Hindlimb muscle (tissue), 1 donor: Measurements from ENCODE around the gene CST7. TPM values are rescaled to one million over a fixed set of nuclear protein-coding genes. Genes with fewer than 3 reads are reported as not detected.
"Not testable (repeated sequence)": the region's sequence is repeated elsewhere in the genome, so short reads cannot be mapped to it uniquely, and the experiment has no call there.

Source experiments
- DNase-seq: peaks from one replicate; pipeline ENCODE4 v3.0.0-alpha.2; 2013
- polyA plus RNA-seq: library from polyadenylated mRNA; unstranded; fragments of 120-200 nt; gene quantifications from one replicate; pipeline ENCODE4 v1.2.1, GENCODE V29; 2013; ENCODE audit not compliant: insufficient read length

Gene CST7
- polyA plus RNA-seq, 1 donor = 0.63 TPM

- DNase-seq = no peak
Observed at GRCh38 chr20:24987244-24987643, 38.2 kb downstream of the CST7 start.

- no peak for DNase-seq
Observed at GRCh38 chr20:24987873-24988835, 39.1 kb downstream of the CST7 start.

- no peak for DNase-seq
Observed at GRCh38 chr20:24989162-24989561, 40.1 kb downstream of the CST7 start.

DNA sequence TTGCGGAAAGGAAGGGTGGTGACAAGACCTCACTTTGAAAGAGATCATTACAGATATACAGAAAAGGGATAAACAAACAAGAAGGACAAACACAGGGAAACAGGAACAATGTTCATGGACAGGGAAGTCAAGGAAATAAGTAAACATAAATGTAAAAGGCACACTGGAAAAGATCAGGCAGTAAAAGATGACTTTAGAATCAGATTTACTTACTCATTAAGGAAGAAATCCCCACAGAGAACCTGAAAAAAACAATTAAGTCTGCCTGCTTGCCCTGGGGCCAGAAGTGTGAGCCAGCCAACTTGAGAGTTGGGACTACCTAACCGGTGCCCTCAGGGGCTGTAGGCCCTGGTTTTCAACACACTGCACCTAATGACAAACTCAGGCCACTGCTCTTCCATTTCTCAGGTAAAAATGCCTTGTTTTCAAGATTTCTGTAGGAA, 41.8 kb downstream of the CST7 start:
- DNase-seq = no peak

- peak; percentile 30 for DNase-seq
Observed at GRCh38 chr20:24991897-24992486, 42.9 kb downstream of the CST7 start.

GRCh38 chr20:24992487-24993205, 43.6 kb downstream of the CST7 start, which contains the start of gene APMAP:
TSS of gene APMAP (minus strand) at chr20:24992751. CDS start at chr20:24992688, 63 bp downstream.
- peak; percentile 96 for DNase-seq

- DNase-seq = peak; percentile 33
Observed at GRCh38 chr20:24993337-24994185, 44.5 kb downstream of the CST7 start.

GRCh38 chr20:24994186-24994465, 45.1 kb downstream of the CST7 start:
- DNase-seq = no peak

DNA sequence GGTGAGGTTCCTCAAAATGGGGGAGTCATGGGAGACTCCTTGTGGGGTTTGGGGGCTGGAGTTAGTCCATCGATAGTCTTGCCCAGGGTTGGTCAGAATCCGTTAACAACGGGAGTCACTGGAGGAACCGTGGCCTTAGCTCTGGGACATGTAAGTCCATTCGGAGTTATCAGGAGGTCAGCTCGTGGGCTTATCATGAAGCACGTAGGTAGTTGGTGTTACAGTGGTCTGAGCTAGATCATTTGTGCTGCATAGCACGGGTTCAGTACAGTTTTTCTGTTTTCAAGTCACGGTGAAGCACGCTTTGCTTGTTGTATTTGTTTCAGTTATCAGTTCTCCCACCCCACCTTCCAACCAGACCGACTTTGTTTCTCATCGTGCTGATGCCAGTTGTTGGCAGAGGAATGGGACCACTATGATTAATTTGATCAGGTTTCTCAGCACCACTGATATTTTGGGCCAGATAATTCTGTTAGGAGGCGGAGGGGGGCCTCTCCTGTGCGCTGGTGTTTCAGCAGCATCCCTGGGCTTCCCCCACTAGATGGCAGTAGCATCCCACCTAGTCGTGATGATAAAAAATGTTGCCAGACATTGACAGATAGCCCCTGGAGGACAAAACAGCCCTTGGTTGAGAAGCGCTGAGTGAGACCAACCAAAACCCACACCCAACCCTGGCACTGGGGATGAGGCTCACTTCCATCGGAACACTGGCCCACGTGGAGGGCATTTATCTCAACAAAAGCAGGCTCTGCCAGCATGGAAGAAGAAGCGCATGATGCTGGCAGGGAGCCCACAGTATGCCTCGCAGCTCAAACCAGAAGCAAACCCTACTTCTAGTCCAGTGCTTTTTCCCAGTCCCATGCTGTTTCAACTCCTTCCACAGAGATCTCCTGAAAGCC, 45.6 kb downstream of the CST7 start:
- DNase-seq = peak; percentile 82

DNA sequence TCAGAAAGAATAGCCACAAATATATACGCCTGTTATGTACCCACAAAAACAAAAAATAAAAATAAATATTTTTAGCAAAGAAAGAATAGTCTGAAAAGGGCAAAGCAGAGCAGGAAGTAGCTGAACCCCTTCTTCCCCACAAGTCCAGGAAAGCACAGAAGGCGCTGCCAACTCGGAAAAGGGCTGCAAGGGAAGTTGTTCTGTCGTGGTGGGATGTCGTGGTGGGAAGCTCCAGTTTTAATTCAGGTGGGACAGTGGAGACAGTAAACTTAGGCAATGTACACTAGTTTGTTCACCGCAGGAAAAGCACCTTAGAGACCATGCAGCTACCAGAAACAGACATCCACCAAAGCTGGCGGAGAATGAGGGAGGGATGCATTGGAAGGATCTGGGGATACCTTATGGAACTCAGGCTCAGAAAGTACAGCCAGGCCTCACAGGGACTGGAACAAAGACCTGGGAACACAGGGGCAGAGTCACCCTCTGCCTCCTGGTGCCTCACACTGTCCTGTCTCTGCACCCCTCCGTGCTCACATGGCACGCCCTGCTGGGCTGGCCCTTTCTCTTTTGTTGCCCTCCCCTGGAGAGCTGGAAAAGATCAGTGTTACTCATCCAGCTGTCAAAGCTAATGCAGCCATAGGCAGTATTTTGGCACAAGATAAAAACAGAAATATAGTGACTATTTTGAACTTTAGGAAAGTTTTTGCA, 46.8 kb downstream of the CST7 start:
- DNase-seq = no peak

GRCh38 chr20:24996449-24997377, 47.6 kb downstream of the CST7 start:
- no peak for DNase-seq

DNA sequence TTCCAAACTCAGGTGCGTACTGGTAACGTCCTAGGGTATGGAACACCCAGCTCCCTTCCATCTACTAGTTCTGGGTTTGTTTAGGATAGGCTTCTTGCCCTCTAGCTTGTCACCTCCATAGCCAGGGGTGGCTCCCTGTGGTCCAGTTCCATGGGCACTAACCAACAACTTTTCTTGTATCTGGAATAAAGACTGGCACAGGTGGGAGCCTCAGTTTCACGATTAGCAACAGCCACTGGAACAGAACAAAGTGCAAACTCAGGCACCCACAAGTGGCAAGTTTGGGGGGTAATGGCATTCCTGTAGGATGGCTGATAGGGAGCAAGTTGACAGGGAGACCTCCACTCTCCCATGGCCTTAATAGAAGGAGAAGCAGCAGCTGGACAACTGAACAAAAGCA, 49.1 kb downstream of the CST7 start:
- no peak for DNase-seq

DNA sequence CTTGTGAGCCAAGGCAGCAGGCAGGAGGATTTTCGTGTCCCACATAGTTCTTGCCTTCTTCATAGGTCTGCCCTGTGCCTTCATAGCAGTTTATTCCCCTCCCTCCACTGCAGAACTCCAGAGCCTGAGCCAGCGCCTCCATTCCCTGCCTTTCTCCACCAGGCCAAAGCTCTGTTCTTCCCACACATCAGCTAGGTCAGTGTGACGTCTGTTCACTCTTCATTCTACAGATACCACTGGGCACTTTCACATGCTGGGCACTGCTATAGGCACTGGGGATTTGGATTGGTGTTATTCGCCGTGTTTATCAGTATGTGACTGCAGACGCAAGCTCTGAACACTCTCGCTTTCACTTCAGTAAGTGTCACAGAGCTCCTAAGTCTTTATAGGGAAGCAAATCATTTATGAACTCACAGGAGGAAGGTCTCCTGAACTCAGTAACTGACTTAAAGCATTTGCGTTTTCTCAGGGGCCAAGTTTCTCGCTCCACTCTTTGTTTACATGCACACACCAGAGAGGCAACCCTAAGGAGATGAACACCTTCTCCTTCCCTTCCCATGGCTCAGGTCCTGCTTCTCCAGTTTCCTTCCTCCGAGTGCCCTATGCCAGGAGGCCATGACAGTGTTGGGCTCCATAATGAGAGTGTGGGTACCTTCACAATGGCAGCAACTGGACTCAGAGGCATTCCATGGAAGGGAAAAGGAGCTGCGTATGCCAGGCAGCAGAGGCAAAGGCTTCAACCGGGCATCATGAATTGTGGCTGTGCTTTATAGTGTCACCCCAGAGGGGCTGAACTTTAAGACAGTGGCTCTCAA, 49.8 kb downstream of the CST7 start:
- DNase-seq = no peak

- DNase-seq = no peak
Observed at GRCh38 chr20:24999568-24999967, 50.5 kb downstream of the CST7 start.

GRCh38 chr20:25000268-25000801, 51.3 kb downstream of the CST7 start:
- DNase-seq = no peak

GRCh38 chr20:25001323-25001722, 52.3 kb downstream of the CST7 start:
- DNase-seq = not testable (repeated sequence)

GRCh38 chr20:25003002-25003401, 53.9 kb downstream of the CST7 start:
- no peak for DNase-seq

DNA sequence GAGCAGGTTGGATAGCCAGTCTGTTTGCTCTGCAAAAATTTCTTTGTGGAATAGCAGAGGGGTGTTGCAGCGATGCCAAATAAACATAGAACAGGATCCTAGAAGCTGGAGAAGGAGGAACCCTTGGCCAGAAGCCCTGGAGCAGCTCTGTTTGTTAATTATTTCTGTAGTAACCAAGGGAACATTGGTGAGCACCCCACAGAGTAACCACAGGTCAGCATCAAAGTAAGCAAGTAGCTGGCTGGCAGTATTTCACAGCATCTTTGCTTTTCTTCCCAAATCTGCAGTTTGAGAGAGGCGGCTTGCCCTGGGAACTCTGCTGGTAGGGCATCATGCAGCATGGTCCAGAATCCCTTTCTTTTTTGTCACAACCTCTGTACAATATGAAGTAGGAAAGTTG, 56.2 kb downstream of the CST7 start:
- no peak for DNase-seq
